HepG2 (cell line): ENCODE results near the gene MPV17L2. TPM values are rescaled to one million over a fixed set of nuclear protein-coding genes. Genes with fewer than 3 reads are reported as not detected.

Source experiments
- AGO2 ChIP-seq: fragments of 200-400 bp; formaldehyde crosslinking; optimal IDR thresholded peaks from 2 replicates; pipeline ENCODE3; 2017; ENCODE audit warnings: mild to moderate bottlenecking, low read depth, low read length, moderate library complexity
- BCL6 ChIP-seq: IDR thresholded peaks from 2 replicates; pipeline ENCODE4 v1.6.1; 2016; ENCODE audit warnings: missing genetic modification reagents, missing compliant biosample characterization
- FOXK1 ChIP-seq: sonication (generic); formaldehyde crosslinking; IDR thresholded peaks from 2 replicates; pipeline ENCODE4 v1.4.0; 2020; ENCODE audit warnings: low read depth, missing genetic modification reagents, borderline replicate concordance
- KMT2B ChIP-seq: IDR thresholded peaks from 2 replicates; pipeline ENCODE4 v1.6.1; 2016; ENCODE audit warnings: missing genetic modification reagents, missing compliant biosample characterization
- MLLT10 ChIP-seq: sonication (generic); formaldehyde crosslinking; IDR thresholded peaks from 2 replicates; pipeline ENCODE4 v1.4.0; 2020; ENCODE audit warnings: missing genetic modification reagents
- PCBP1 ChIP-seq: fragments of 200-400 bp; formaldehyde crosslinking; IDR thresholded peaks from 2 replicates; pipeline ENCODE4 v1.6.1; 2017; ENCODE audit warnings: mild to moderate bottlenecking, low read depth, low read length, borderline replicate concordance
- RBFOX2 ChIP-seq: fragments of 200-400 bp; formaldehyde crosslinking; IDR thresholded peaks from 2 replicates; pipeline ENCODE4 v1.6.1; 2017; ENCODE audit warnings: low read depth, mild to moderate bottlenecking, low read length
- REPIN1 ChIP-seq: sonication (generic); formaldehyde crosslinking; IDR thresholded peaks from 2 replicates; pipeline ENCODE4 v1.8.0; 2022; ENCODE audit warnings: missing genetic modification reagents, low read depth, mild to moderate bottlenecking, borderline replicate concordance
- RFX5 ChIP-seq: IDR thresholded peaks from 2 replicates; pipeline ENCODE4 v1.6.1; 2011; ENCODE audit warnings: low read depth, low read length, improper control_type of control experiment
- RNF2 ChIP-seq: fragments of 450-650 bp; conservative IDR thresholded peaks from 2 replicates; pipeline ENCODE4 v1.6.1; 2016; ENCODE audit warnings: low read depth
- SAP130 ChIP-seq: IDR thresholded peaks from 2 replicates; pipeline ENCODE4 v1.6.1; 2016; ENCODE audit warnings: low read depth
- SOX6 ChIP-seq, 2 experiments: fragments of 450-650 bp in 1 of 2; sonication (generic) in 1 of 2; formaldehyde crosslinking in 1 of 2; IDR thresholded peaks; 2 replicates each; pipeline versions ENCODE4 v1.4.0 to v1.6.1; 2017 to 2020; ENCODE audit warnings: antibody characterized with exemption in 1 of 2, mild to moderate bottlenecking in 1 of 2, missing genetic modification reagents in 1 of 2
- TBX2 ChIP-seq: sonication (generic); formaldehyde crosslinking; IDR thresholded peaks from 2 replicates; pipeline ENCODE4 v1.5.0; 2020; ENCODE audit warnings: missing genetic modification reagents, mild to moderate bottlenecking, borderline replicate concordance
- YEATS4 ChIP-seq: sonication (generic); formaldehyde crosslinking; IDR thresholded peaks from 2 replicates; pipeline ENCODE4 v1.4.0; 2020; ENCODE audit warnings: missing genetic modification reagents, borderline replicate concordance
- ZGPAT ChIP-seq: IDR thresholded peaks from 2 replicates; pipeline ENCODE4 v1.6.1; 2016; ENCODE audit warnings: mild to moderate bottlenecking
- ZNF124 ChIP-seq: sonication (generic); formaldehyde crosslinking; IDR thresholded peaks from 2 replicates; pipeline ENCODE4 v1.4.0; 2020; ENCODE audit warnings: missing genetic modification reagents
- ZNF382 ChIP-seq: sonication (generic); formaldehyde crosslinking; IDR thresholded peaks from 2 replicates; pipeline ENCODE4 v1.5.0; 2020; ENCODE audit warnings: missing genetic modification reagents, mild to moderate bottlenecking, borderline replicate concordance
- ZNF75D ChIP-seq: sonication (generic); formaldehyde crosslinking; IDR thresholded peaks from 2 replicates; pipeline ENCODE4 v1.8.1; 2023; ENCODE audit warnings: missing genetic modification reagents, mild to moderate bottlenecking, borderline replicate concordance
- polyA plus RNA-seq, 8 experiments: library from polyadenylated mRNA; depleted of rRNA in 3 of 8; stranded (reverse) in 7 of 8; unstranded in 1 of 8; fragments of >200 nt; fragmentation: Illumina TruSeq in 4 of 8; extraction: Trizol in 4 of 8; gene quantifications; 2 replicates each; pipeline versions ENCODE4 v1.2.1 to v1.2.3, GENCODE V29; 2011 to 2016; ENCODE audit warnings: low read depth in 4 of 8, missing spikeins in 1 of 8, mixed read lengths in 1 of 8; ENCODE audit not compliant: insufficient read depth in 1 of 8
- total RNA-seq, 5 experiments: library from RNA; depleted of rRNA; stranded (reverse); fragments of >200 nt; fragmentation: Illumina TruSeq; extraction: Trizol; gene quantifications; 2 replicates each; pipeline ENCODE4 v1.2.3, GENCODE V29; 2016; ENCODE audit warnings: low read depth in 1 of 5
- TF ChIP-seq, protein P1 (sequence below): fragments of 450-650 bp; IDR thresholded peaks from 2 replicates; pipeline ENCODE4 v1.6.1; 2016
- TF ChIP-seq, protein P2 (sequence below): sonication (generic); formaldehyde crosslinking; IDR thresholded peaks from 2 replicates; pipeline ENCODE4 v1.5.0; 2020; ENCODE audit warnings: missing genetic modification reagents
- TF ChIP-seq, protein P3 (sequence below): sonication (generic); formaldehyde crosslinking; IDR thresholded peaks from 2 replicates; pipeline ENCODE4 v1.4.0; 2020; ENCODE audit warnings: missing genetic modification reagents
- TF ChIP-seq, protein P4 (sequence below): IDR thresholded peaks from 2 replicates; pipeline ENCODE4 v1.6.1; 2012; ENCODE audit warnings: inconsistent platforms
- TF ChIP-seq, protein P5 (sequence below): IDR thresholded peaks from 2 replicates; pipeline ENCODE4 v1.6.1; 2016; ENCODE audit warnings: missing compliant biosample characterization, missing genetic modification reagents, borderline replicate concordance

Gene MPV17L2
- total and polyA plus RNA-seq, 2 of the 13 experiments (the other 11 are each of a cell fraction or from before 2014, with no cell fraction given), result 13.6 to 16.7 TPM

DNA sequence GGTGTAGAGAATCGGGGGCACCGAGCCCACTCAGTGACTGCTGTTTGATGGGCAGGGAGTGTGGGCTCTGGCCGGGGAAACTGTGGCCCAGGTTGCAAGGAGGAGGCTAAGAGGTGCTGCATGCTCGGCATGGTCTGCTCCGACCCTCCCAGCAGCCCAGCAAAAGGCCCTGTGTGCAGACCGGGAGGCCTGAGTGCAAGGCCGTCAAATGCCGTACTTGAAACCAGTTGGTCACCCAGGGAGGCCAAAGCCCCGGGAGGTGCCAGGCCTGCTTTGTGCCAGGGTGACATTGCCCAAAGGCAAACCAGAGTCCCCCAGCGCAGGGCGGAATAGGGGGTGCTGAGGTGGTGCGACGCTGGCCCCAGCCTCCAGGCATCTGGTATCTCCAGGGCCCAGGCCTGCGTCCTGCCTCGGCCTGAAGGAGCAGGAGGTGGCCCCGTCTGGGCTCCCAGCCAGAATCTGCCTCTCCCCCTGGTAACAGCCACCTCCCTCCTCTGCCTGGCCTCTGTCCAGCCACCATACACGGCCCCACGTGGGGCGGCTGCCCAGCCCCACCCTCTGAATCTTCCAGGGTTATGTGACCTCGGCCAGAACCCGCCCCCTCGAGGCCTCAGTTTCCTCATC is 36.1 kb upstream of the MPV17L2 start (continued):
- TF ChIP-seq, protein P1, sequence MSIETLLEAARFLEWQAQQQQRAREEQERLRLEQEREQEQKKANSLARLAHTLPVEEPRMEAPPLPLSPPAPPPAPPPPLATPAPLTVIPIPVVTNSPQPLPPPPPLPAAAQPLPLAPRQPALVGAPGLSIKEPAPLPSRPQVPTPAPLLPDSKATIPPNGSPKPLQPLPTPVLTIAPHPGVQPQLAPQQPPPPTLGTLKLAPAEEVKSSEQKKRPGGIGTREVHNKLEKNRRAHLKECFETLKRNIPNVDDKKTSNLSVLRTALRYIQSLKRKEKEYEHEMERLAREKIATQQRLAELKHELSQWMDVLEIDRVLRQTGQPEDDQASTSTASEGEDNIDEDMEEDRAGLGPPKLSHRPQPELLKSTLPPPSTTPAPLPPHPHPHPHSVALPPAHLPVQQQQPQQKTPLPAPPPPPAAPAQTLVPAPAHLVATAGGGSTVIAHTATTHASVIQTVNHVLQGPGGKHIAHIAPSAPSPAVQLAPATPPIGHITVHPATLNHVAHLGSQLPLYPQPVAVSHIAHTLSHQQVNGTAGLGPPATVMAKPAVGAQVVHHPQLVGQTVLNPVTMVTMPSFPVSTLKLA, result no peak
- no peak for TF ChIP-seq ZNF75D
- TF ChIP-seq ZNF124 (CRISPR knock-in tag), result no peak
- TF ChIP-seq ZNF382 (CRISPR knock-in tag), result no peak
- no peak for TF ChIP-seq ZGPAT (CRISPR knock-in tag)
- TF ChIP-seq, protein P2, sequence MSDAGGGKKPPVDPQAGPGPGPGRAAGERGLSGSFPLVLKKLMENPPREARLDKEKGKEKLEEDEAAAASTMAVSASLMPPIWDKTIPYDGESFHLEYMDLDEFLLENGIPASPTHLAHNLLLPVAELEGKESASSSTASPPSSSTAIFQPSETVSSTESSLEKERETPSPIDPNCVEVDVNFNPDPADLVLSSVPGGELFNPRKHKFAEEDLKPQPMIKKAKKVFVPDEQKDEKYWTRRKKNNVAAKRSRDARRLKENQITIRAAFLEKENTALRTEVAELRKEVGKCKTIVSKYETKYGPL (CRISPR knock-in tag), result no peak
- 0 out of 2 replicates have a peak, but pooled peaks have one; percentile 36 for TF ChIP-seq PCBP1
- TF ChIP-seq REPIN1 (CRISPR knock-in tag), result no peak
- TF ChIP-seq KMT2B (CRISPR knock-in tag), result no peak
- TF ChIP-seq, protein P3, sequence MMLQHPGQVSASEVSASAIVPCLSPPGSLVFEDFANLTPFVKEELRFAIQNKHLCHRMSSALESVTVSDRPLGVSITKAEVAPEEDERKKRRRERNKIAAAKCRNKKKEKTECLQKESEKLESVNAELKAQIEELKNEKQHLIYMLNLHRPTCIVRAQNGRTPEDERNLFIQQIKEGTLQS (CRISPR knock-in tag), result no peak
- TF ChIP-seq, protein P4, sequence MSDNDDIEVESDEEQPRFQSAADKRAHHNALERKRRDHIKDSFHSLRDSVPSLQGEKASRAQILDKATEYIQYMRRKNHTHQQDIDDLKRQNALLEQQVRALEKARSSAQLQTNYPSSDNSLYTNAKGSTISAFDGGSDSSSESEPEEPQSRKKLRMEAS, result peak; percentile 73
- no peak for TF ChIP-seq TBX2
- TF ChIP-seq RFX5, result peak; percentile 92
- no peak for TF ChIP-seq MLLT10 (CRISPR knock-in tag)
- TF ChIP-seq RBFOX2, result peak; percentile 70
- TF ChIP-seq RNF2, result no peak
- TF ChIP-seq, protein P5, sequence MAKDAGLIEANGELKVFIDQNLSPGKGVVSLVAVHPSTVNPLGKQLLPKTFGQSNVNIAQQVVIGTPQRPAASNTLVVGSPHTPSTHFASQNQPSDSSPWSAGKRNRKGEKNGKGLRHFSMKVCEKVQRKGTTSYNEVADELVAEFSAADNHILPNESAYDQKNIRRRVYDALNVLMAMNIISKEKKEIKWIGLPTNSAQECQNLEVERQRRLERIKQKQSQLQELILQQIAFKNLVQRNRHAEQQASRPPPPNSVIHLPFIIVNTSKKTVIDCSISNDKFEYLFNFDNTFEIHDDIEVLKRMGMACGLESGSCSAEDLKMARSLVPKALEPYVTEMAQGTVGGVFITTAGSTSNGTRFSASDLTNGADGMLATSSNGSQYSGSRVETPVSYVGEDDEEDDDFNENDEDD (CRISPR knock-in tag), result peak; percentile 28; the same call in 1 of the 2 replicates
- no peak for TF ChIP-seq SOX6 (IDR thresholded peaks at IDR 0.05)
- no peak for TF ChIP-seq SOX6 (CRISPR knock-in tag; IDR thresholded peaks at IDR 0.05)
- TF ChIP-seq YEATS4 (CRISPR knock-in tag), result no peak
- peak; percentile 28; the same call in 1 of the 2 replicates for TF ChIP-seq SAP130 (CRISPR knock-in tag)
- TF ChIP-seq AGO2, result peak; percentile 85
- no peak for TF ChIP-seq BCL6 (CRISPR knock-in tag)
- no peak for TF ChIP-seq FOXK1
